ENCODE data around the gene PLS3. TPM values are rescaled to one million over a fixed set of nuclear protein-coding genes. Genes with fewer than 3 reads are reported as not detected.
"Not testable (repeated sequence)": the region's sequence is repeated elsewhere in the genome, so short reads cannot be mapped to it uniquely, and the experiment has no call there.

PLS3 gene
- total RNA-seq, 2 donors from 2014 or later, result 33.4 to 40.1 TPM

- H3K4me1 ChIP-seq, result no peaks in the 10 kb centered on the region
- no peaks in the 10 kb centered on the region for H3K9me3 ChIP-seq
- H3K27me3 ChIP-seq, result no peaks in the 10 kb centered on the region
- H3K36me3 ChIP-seq, result no peaks in the 10 kb centered on the region
- H3K27ac ChIP-seq, result no peak overlapping the region
- no peak for DNase-seq (ENCODE audit: low spot score)
- no peak for TF ChIP-seq CTCF (IDR thresholded peaks at IDR 0.05)
- H3K4me3 ChIP-seq, result no peak overlapping the region
Measured at GRCh38 chrX:115533485-115533884, 27.5 kb upstream of the PLS3 start.

GRCh38 chrX:115534383-115534782 is 26.6 kb upstream of the PLS3 start:
- TF ChIP-seq CTCF (IDR thresholded peaks at IDR 0.05), result no peak
- DNase-seq (ENCODE audit: low spot score), result no peak
- no peak overlapping the region for H3K4me3 ChIP-seq
- no peaks in the 10 kb centered on the region for H3K9me3 ChIP-seq
- H3K4me1 ChIP-seq, result no peaks in the 10 kb centered on the region
- no peaks in the 10 kb centered on the region for H3K36me3 ChIP-seq
- H3K27me3 ChIP-seq, result no peaks in the 10 kb centered on the region
- H3K27ac ChIP-seq, result no peak overlapping the region

GRCh38 chrX:115535421-115535820 is 25.6 kb upstream of the PLS3 start:
- no peak overlapping the region for H3K4me3 ChIP-seq
- H3K36me3 ChIP-seq, result no peaks in the 10 kb centered on the region
- no peak for TF ChIP-seq CTCF (IDR thresholded peaks at IDR 0.05)
- H3K27ac ChIP-seq, result no peak overlapping the region
- no peaks in the 10 kb centered on the region for H3K9me3 ChIP-seq
- H3K4me1 ChIP-seq, result no peaks in the 10 kb centered on the region
- H3K27me3 ChIP-seq, result no peaks in the 10 kb centered on the region
- no peak for DNase-seq (ENCODE audit: low spot score)

GRCh38 chrX:115535844-115536243 is 25.1 kb upstream of the PLS3 start:
- no peak for TF ChIP-seq CTCF (IDR thresholded peaks at IDR 0.05)

GRCh38 chrX:115539841-115540240 is 21.1 kb upstream of the PLS3 start:
- H3K4me3 ChIP-seq, result no peak overlapping the region
- TF ChIP-seq CTCF (IDR thresholded peaks at IDR 0.05), result no peak
- H3K36me3 ChIP-seq, result no peaks in the 10 kb centered on the region
- H3K9me3 ChIP-seq, result no peaks in the 10 kb centered on the region
- H3K27me3 ChIP-seq, result no peaks in the 10 kb centered on the region
- H3K27ac ChIP-seq, result no peak overlapping the region
- H3K4me1 ChIP-seq, result no peaks in the 10 kb centered on the region
- no peak for DNase-seq (ENCODE audit: low spot score)

More at GRCh38 chrX:115535844-115536243, 25.1 kb upstream of the PLS3 start:
- Histone ChIP-seq H3K9me3 (no peaks in the 10 kb centered on the region), H3K4me1 (no peaks in the 10 kb centered on the region), H3K27ac (no peak overlapping the region), H3K27me3 (no peaks in the 10 kb centered on the region), H3K36me3 (no peaks in the 10 kb centered on the region), H3K4me3 (no peak overlapping the region)
- DNase-seq (ENCODE audit: low spot score), result no peak

GRCh38 chrX:115541045-115541444 is 19.9 kb upstream of the PLS3 start:
- not testable (repeated sequence) for H3K27me3 ChIP-seq; H3K27ac ChIP-seq; H3K36me3 ChIP-seq; H3K4me3 ChIP-seq; H3K9me3 ChIP-seq; DNase-seq (ENCODE audit: low spot score); H3K4me1 ChIP-seq

Measured in right atrium auricular region (tissue), 2 donors.